ENCODE measurements around the gene EPHA4.

GRCh38 chr2:221390878-221391277 lies 181.2 kb downstream of the EPHA4 start:
- TF ChIP-seq CTCF (conservative IDR thresholded peaks at IDR 0.05 in 1 of 2, IDR thresholded peaks at IDR 0.05 in 1 of 2; ENCODE audit: low read depth in 1 of 2, low read length in 2 of 2) (no peak), EZH2 (IDR thresholded peaks at IDR 0.05; ENCODE audit: low read length, missing control alignments) (no peak)

Measured in fibroblast of lung (primary cell).